ENCODE measurements around the gene CNTN1.

The CNTN1 gene

GRCh38 chr12:40775661-40776060 is 83.4 kb downstream of the CNTN1 start:
- DNase-seq, result no peak

DNA sequence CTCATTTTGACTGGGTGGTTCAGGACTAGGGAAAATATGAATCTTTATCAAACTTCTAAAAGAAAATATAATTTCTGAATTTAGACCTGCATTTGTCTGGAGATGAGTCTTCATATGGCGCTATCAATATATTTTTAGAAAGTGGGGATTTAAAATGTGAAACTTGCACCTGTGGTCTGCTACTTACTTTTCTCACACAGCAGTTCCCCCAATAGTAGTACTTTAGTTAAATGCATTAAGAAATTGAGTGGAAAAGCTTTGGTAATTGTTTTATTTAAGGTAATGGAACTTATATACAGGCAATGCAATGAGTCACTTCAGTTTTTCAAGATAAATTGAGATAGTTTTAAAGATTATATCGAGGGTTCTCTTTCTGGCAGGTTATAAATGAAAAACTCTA is 91.9 kb downstream of the CNTN1 start:
- DNase-seq, result no peak

DNA sequence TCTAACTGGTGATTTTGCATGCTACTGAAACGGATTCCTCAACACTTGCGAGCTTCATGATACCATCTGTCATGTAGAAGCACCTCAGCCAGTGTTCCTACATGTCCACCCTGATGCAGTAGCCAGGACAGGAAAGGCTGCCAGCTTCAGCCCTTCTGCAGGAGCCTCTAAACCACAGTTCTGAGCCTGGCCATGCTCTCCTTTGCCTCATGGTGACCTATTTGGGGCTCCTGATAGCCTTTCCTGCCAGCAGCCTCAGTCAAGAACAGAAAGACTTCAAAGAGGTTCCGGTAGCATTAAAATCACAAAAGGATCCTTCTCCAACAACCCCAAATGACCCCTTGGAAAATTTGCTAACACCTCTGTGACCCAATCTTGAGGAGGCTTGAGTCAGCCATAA is 96.0 kb downstream of the CNTN1 start:
- no peak for DNase-seq

DNA sequence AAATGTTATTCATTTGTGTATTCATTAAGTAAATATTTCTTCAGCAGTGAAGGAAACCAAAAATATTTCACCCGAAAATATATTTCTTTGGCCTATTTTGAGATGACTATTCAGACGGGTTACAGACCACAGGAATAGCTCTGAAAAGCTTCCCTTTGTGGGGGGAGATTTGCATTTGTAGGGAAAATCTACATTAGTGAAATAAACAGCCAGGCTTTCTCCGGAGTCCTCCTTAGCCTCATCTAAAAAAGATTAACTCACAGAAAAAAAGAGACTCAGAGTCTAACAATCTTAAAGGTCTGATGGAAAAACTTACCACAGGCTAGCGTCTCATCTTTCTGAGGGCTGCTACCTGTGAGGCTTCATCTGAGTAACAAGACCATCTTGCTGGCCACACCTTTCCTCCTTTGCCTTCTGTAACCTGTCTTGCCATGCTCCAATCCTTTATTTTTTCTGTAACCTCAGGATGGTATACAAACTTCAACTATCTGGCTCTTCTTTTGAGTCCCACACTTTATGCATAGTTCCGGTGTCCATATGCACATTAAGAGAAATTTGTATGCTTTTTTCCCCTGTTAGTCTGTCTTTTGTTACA is 100.7 kb downstream of the CNTN1 start:
- no peak for DNase-seq

DNA sequence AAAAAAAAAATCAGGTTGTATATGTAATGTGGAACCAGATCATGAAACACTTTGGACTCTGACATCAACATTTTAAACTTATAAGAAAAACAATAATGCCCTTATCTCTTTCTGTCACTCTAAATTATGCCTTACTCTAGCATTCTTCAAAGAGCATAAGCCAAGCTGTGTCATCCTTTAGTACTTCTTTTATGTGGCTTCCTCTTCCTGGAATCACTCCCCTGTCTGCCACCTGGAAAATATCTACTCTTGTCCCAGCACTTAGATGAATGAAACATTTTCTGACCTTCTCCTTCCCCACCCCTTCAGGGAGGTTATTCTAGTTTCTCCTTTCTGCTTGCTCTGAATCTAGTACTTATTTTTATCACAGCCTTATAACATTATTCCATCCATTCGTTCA is 101.2 kb downstream of the CNTN1 start:
- no peak for DNase-seq

DNA sequence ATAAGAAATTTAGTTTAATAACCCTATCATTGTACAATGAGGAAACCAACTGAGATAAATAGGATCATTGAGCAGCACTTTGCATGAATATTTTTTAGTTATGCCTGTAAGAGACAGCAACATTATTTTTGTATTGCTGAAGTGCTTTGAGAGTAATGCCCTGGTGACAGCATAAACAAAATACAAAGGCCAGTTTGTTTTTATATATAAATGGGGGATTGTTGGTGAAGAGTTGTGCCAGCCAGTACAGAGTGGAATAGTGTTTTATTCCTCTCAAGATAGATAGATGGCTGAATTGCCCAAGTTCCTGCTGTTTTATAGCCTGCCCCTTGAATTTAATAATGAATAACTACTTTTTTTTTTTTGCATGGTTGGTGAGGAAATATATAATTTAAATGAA is 101.8 kb downstream of the CNTN1 start:
- no peak for DNase-seq

DNA sequence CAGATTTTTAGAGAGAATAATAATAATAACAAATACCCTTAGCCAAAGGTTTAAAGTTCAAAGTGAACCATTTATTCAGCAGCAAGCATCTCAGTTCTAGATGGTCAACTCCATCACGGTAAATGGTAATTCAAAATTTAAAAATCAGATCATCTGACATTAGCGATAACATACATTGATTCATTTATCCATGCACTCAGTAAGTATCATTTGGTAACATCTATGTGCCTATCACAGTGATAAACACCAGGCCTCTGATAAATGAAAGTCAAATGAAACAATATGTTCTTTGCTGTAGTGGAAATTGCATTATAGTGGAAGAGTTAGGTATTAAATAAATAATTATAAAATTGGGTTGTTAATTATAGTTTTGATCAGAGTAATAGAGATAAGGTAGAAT is 108.8 kb downstream of the CNTN1 start:
- DNase-seq, result no peak

- no peak for DNase-seq
These were observed 109.6 kb downstream of the CNTN1 start for GRCh38 chr12:40801861-40802260.

GRCh38 chr12:40802656-40803055 is 110.4 kb downstream of the CNTN1 start:
- DNase-seq, result no peak

DNA sequence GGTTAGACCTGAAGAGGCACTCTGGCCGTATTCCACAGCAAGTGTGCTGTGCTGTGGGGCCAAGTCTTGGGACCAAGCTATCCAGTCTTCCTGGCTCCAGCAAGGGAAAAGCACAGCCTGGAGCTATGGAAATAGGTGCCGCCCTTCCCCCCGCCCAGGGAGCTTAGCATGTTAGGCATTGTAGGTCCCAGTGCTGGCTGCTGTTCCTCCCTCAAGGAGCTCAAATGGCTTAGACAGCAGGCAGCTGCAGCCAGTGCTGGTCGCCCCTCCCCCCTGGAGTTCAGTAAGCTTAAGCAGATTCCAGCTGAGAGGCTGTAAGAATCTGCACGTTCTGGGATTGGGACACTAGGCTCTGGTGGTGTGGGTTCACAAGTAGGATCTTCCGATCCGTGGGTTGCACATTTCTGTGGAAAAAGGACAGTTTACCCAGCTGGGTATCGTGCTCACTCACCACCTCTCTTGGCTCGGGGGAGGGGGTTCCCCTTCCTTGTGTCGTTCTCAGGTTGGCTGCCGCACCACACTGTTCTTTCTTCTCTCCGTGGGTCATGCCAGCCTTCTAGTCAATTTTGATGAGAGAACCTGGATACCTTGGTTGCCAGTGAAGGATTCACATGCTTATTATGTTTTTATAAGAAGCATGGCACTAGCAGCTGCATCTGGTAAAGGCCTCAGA is 127.3 kb downstream of the CNTN1 start:
- DNase-seq, result no peak

- no peak for DNase-seq
These were observed 128.7 kb downstream of the CNTN1 start for GRCh38 chr12:40820794-40821484.

DNA sequence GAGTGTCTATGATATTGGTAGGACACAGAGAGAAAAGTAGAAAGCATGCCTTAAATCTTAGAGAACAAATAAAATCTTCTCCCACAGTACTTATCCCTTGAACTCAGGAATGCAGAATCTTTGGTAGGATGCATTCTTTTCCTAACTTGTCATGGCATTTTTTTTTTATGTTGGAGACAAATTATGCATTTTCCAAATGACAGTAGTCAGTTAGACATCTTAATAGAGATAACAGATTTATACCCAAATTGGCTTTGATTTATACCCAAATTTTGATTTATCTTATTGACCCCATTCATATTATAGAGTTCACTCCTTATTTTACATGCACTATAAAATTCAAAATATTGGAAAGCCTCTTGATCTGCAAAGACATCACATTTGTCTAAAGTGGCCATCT is 132.9 kb downstream of the CNTN1 start:
- DNase-seq, result no peak

DNA sequence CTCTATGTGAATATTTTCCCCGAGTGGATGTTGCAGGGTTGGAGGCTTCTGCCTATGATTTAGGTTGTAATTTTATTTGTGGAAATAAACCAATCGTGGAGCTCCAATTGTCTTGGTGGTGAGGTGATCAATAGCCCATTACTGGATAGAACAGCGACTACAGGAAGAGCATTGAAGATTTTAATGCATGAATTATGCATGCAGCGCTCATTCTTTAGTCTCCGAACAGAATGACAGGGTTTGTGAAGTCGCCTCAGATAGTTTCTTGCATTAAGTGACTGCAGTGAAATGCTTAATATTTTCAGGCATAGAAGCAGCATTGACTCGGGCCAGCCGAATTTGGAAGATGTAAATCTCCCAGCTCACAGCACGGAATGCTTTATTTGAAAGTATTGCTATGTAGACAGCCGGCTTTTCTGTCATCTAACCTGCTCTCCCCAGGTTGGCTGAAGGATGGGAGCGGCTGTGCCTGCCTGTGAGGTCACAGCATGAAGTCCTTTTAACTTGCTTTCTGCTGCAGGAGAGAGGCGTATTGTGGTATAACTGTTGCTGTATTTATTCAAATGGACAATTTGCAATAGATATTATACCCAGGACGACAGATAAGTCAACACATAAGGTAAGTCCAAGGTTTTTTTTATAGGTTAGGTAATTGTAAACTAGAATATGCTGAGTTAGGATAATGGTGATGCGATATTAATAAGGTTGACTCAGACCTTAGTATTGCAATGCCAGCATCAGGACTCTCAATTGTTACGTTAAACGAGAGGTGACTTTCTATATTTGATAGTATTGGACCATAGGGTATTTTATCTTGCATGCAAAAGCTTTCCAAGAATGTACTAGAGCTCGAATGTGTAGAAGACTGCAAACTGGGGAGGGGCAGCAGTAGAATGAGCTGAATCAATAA is 135.7 kb downstream of the CNTN1 start:
- DNase-seq, result no peak

DNA sequence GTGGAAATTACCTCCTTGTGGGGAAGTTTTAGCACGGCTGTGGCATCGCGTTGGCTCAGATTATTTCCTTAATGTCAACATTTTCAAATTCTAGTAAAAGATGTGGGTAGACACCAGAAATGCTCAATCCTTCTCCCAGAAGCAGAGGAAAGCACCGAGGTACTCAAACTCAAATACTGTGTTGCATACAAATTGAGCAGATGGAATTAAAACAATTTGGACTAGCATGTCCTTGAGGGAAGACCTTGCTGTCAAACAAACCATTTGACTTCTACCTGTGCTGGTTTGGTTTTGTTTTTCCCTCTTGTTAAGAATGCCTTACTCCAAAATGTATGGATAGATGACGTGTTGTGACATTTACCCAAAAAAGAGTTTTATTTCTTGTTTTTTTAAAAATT is 136.4 kb downstream of the CNTN1 start:
- DNase-seq, result no peak

DNA sequence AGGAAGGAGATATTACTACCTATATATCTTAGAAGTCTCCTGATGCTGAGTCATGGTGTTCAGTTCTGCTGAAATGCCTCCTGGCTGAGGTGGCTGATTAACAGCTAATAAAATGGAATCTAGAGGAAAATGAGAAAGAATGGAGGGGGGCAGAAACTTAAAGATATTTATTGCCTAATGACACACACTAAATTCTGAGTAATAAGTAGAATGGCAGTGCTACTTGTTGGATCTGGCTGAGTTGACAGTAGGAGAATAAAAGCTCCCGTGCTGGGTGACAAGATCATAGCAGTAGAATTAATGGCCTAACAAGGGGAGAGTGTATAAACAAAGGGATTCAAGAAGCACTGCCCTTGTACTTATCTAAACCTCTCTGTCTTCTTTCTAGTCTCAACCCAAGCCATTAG is 137.5 kb downstream of the CNTN1 start:
- no peak for DNase-seq

DNA sequence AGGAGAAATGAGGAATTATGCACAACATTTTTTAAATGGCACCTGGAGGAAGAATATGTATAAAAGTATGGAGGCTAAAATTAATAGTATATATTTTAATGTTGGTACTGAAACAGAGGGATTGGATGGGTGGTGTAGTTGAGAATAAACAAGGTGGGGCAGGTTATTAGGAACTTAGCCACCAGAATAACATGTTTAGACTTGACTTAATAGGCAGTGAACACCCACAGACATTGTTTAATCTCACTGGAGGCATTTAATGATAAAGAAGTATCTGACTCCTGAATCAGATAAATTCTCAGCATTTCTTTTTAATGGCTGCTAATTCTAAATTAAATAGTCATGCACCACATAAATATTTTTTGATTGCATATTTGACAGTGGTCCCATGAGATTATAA is 139.7 kb downstream of the CNTN1 start:
- DNase-seq, result no peak

DNA sequence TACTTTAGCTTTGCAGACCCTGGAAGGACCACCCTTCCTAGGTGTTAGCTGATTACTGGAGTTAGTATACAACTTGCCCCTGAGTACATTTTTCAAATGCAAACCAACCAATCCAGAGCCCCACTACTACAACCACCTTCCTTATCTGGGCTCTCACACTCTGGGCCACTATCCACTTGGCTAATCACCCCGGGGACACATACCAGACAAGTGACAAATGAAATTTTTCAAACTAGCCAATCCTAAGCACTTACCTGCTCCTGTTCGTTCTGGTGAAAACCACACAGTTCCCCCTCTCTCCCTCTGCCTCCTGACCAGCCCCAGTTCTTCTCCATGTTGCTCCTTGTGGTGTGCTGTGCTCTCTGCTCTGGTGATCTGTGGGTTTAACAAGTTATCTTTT is 140.4 kb downstream of the CNTN1 start:
- no peak for DNase-seq

DNA sequence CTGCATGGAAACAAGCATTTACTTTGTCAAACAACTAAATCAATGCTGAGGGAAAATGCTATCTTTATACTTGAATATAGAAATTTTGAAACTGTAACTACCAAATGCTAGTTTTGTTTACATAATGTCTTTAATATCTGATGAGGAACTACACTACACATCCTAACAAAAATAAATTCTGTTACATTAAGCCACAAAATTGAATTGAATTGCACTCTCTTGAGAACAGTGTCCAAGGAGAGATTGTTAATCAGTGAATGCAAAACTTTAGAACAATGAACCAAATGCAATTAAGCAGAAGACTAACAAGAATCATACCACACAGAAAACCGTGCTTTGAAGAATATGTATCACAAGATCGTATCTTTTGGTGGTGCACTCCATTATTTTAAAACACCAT is 141.6 kb downstream of the CNTN1 start:
- DNase-seq, result no peak

- DNase-seq, result no peak
These were observed 142.1 kb downstream of the CNTN1 start for GRCh38 chr12:40834321-40834720.

DNA sequence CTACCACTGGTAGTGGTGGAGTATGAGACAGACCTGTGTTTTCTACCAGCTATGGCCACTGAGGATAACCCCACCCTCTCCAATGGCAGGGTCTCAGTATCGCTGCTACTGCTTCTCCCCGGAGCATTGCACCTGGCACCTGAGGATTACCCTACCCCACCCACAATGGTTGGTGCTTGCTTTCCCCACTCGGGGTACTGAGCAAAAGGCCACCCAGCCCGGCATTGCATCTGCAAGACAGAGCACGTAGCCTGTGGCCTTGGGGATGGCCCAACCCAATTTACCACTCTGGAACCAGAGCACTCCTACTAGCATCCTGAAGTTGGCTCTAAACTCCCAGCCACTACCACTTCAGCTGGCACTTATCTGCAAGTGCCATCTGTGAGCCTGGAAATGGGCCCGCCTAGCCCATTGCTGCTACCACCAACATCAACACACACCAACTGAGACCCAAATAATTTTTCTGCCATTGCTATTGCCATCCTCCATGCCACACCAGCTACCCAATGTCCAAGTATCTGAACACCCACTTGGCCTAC is 145.7 kb downstream of the CNTN1 start:
- DNase-seq, result no peak

DNA sequence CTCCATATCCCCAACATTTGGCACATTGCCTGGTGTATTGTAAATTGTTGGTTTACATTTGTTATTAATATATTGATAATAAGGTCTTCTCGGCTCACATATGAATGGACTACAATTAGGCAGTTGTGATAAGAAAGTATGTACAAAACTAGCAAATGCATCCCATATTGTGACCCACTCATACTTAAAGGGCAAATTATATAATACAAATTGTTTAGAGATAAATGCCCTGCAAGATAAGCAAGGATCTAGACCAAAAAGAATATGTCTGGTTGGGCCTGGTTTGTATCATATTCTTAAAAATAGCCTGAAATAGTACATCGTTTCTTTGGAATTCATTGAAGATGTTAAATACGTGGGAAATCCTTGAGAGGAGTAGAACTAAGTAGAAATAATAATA is 151.3 kb downstream of the CNTN1 start:
- DNase-seq, result no peak

DNA sequence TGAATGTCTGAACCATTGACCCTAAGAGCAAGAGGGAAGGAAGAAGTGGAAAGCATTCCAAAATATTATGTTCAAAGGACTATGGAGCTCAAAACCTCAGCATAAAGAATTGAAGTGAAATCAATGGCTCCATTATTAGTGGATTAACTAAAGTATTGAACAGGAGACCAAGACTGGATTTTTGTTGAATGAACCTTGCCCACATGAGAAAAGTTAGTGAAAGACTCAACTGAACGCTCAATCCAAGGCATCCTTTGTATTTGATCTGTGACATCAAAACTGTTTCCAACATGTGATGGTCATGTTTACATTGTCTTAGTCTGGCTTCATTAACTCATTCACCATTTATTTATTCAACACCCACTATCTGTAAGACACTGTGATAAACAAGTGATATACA is 161.0 kb downstream of the CNTN1 start:
- no peak for DNase-seq

- DNase-seq, result no peak
These were observed 162.4 kb downstream of the CNTN1 start for GRCh38 chr12:40854604-40855003.
